K562 (cell line): Measurements from ENCODE around the gene VEZF1. TPM values are rescaled to one million over a fixed set of nuclear protein-coding genes. Genes with fewer than 3 reads are reported as not detected.

Experiments used
- AFF4 ChIP-seq: sonication (generic); formaldehyde crosslinking; IDR thresholded peaks from 2 replicates; pipeline ENCODE4 v1.8.0; 2023; ENCODE audit warnings: mild to moderate bottlenecking, missing genetic modification reagents
- BRD9 ChIP-seq: fragments of 450-650 bp; IDR thresholded peaks from 2 replicates; pipeline ENCODE4 v1.6.1; 2018; ENCODE audit warnings: low read depth; ENCODE audit not compliant: partially characterized antibody
- C11orf30 ChIP-seq: fragments of 450-650 bp; IDR thresholded peaks from 2 replicates; pipeline ENCODE4 v1.6.1; 2016; ENCODE audit warnings: low read depth, mild to moderate bottlenecking
- CTCF ChIP-seq, 3 experiments: IDR thresholded peaks in 2 of 3; conservative IDR thresholded peaks in 1 of 3; 2 replicates each; pipeline ENCODE4 v1.5.1; 2011 to 2012; ENCODE audit warnings: low read length in 3 of 3, mild to moderate bottlenecking in 3 of 3, control low read depth in 2 of 3, improper control_type of control experiment in 1 of 3, inconsistent platforms in 1 of 3, low read depth in 1 of 3, mixed read lengths in 1 of 3, moderate library complexity in 1 of 3; ENCODE audit not compliant: insufficient read depth in 2 of 3
- CTCFL ChIP-seq: IDR thresholded peaks from 2 replicates; pipeline ENCODE4 v1.6.1; 2011; ENCODE audit warnings: borderline replicate concordance, low read depth, mild to moderate bottlenecking, moderate library complexity, low read length; ENCODE audit not compliant: insufficient read depth, poor library complexity, severe bottlenecking
- GTF2F1 ChIP-seq: IDR thresholded peaks from 2 replicates; pipeline ENCODE4 v1.6.1; 2011; ENCODE audit warnings: low read depth, low read length, improper control_type of control experiment
- HEY1 ChIP-seq: fragments of 250-450 bp; sonication (Bioruptor Pico); IDR thresholded peaks from 2 replicates; pipeline ENCODE4 v1.5.0; 2020; ENCODE audit warnings: mild to moderate bottlenecking, moderate library complexity, borderline replicate concordance
- POLR2H ChIP-seq: IDR thresholded peaks from 2 replicates; pipeline ENCODE4 v1.6.1; 2016; ENCODE audit warnings: missing genetic modification characterization, low read depth, mild to moderate bottlenecking, control low read depth, missing compliant biosample characterization, moderate library complexity
- XRCC5 ChIP-seq: fragments of 200-400 bp; formaldehyde crosslinking; IDR thresholded peaks from 2 replicates; pipeline ENCODE4 v1.6.1; 2017; ENCODE audit warnings: low read depth, mild to moderate bottlenecking, low read length
- polyA plus RNA-seq, 8 experiments: library from polyadenylated mRNA; depleted of rRNA in 4 of 8; stranded (reverse) in 5 of 8; unstranded in 3 of 8; fragments of >200 nt; fragmentation: Nextera tagmentation in 2 of 8; fragmentation: Illumina TruSeq in 1 of 8; extraction: Ambion mirVana in 2 of 8; extraction: Trizol in 1 of 8; gene quantifications; 2 replicates each; pipeline versions ENCODE4 v1.2.1 to v1.2.3, GENCODE V29; 2011 to 2014; ENCODE audit warnings: inconsistent platforms in 1 of 8, missing spikeins in 1 of 8
- total RNA-seq, 7 experiments: library from RNA; depleted of rRNA in 6 of 7; stranded (reverse); fragments of >200 nt in 6 of 7; fragmentation: Illumina TruSeq in 2 of 7; extraction: Trizol in 2 of 7; gene quantifications; 2 replicates each; pipeline versions ENCODE4 v1.2.1 to v1.2.3, GENCODE V29; 2011 to 2021; ENCODE audit warnings: low replicate concordance in 1 of 7

VEZF1 gene
- total and polyA plus RNA-seq, 9 of the 15 experiments (the other 6 are each of a cell fraction or from before 2014, with no cell fraction given): 9.5 to 33.4 (median 22.1) TPM

- TF ChIP-seq AFF4 (CRISPR knock-in tag) (0 out of 2 replicates have a peak, but pooled peaks have one; percentile 40), BRD9 (no peak), HEY1 (CRISPR knock-in tag) (no peak), C11orf30 (peak; percentile 72), CTCF (IDR thresholded peaks at IDR 0.05 in 2 of 3, conservative IDR thresholded peaks at IDR 0.05 in 1 of 3; ENCODE audit: insufficient read depth in 2 of 3, low read depth in 1 of 3, low read length in 3 of 3) (no peak), POLR2H (peak; percentile 42), GTF2F1 (no peak), XRCC5 (no peak), CTCFL (no peak)
- TF ChIP-seq, all 486 proteins: peak for 11
Measured at GRCh38 chr17:57997085-57997809, 9.2 kb upstream of the VEZF1 start (continued).
